Activated effector memory CD4-positive, alpha-beta T cell treated with anti-CD3 and anti-CD28 coated beads, Interleukin-2, amount 50 U/mL, for 16 hours (primary cell): ENCODE results near the gene OPRL1.

Experiments
- DNase-seq: peaks from one replicate; pipeline ENCODE4 v3.0.0-alpha.2; 2020

The OPRL1 gene

GRCh38 chr20:64146301-64146935, 66.5 kb downstream of the OPRL1 start:
- DNase-seq: no peak

GRCh38 chr20:64146936-64147477, 67.1 kb downstream of the OPRL1 start:
- peak; percentile 53 for DNase-seq

- DNase-seq: peak; percentile 38
Measured at GRCh38 chr20:64148581-64148980, 68.7 kb downstream of the OPRL1 start.

DNA sequence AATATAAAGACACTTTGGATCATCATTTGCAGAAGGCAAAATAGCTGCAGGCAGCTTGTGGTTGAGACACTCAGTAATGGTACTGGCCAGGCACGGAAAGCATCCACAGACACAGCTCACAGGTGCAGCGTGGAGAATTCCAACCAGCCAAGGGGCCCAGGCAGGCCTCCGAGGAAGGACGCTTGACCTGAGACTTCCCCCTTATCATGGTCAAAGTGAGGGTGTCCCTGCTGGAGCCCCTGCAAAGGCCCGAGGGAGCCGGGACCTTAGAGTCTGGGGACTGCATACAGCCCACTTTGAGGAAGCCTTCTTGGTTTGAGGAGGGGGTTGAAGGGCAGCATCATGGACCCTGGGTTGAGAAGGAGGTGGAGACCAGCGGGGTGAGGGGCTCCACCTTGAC, 69.3 kb downstream of the OPRL1 start:
- peak; percentile 43 for DNase-seq

GRCh38 chr20:64149809-64150560, 70.1 kb downstream of the OPRL1 start:
- DNase-seq: peak; percentile 46
